Activated B cell treated with CpG ODN at 0.5 μM for 24 hours (primary cell): Measurements from ENCODE around the gene OR10AD1. TPM values are rescaled to one million over a fixed set of nuclear protein-coding genes. Genes with fewer than 3 reads are reported as not detected.
"Not testable (repeated sequence)": the region's sequence is repeated elsewhere in the genome, so short reads cannot be mapped to it uniquely, and the experiment has no call there.

Source experiments
- ATAC-seq: fragments of 200-7000 bp; cut with Tn5 transposase; one replicate; pipeline ENCODE4 v1.10.0; 2021; ENCODE audit warnings: low read depth, mild to moderate bottlenecking, moderate library complexity
- CTCF ChIA-PET: fragments of 350-600 bp; sonication (Branson Sonifier 250); formaldehyde crosslinking; loops from one replicate; lab custom pipeline; 2021; ENCODE audit warnings: antibody characterized with exemption; lab: Charles Lee
- POLR2A ChIA-PET: fragments of 350-600 bp; sonication (Branson Sonifier 250); formaldehyde crosslinking; loops from one replicate; lab custom pipeline; 2021; ENCODE audit warnings: antibody characterized with exemption; lab: Charles Lee
- DNase-seq: peaks from one replicate; pipeline ENCODE4 v3.0.0; 2022
- H3K27ac Mint-ChIP-seq: one replicate; pipeline ENCODE4 v1.8.0; 2020; ENCODE audit warnings: mixed read lengths
- H3K27me3 Mint-ChIP-seq: one replicate; pipeline ENCODE4 v1.8.0; 2021; ENCODE audit warnings: mixed read lengths
- H3K36me3 Mint-ChIP-seq: one replicate; pipeline ENCODE4 v1.8.0; 2021; ENCODE audit warnings: low read depth, mixed read lengths
- H3K4me1 Mint-ChIP-seq: one replicate; pipeline ENCODE4 v1.8.0; 2021; ENCODE audit warnings: mixed read lengths
- H3K4me3 Mint-ChIP-seq: one replicate; pipeline ENCODE4 v1.8.0; 2020; ENCODE audit warnings: mild to moderate bottlenecking, mixed read lengths
- H3K9me3 Mint-ChIP-seq: one replicate; pipeline ENCODE4 v1.8.0; 2020; ENCODE audit warnings: mixed read lengths
- CTCF ChIP-seq: fragments of 200-600 bp; IDR thresholded peaks from one replicate; pipeline ENCODE4 v1.8.0; 2022; ENCODE audit warnings: antibody characterized with exemption, mild to moderate bottlenecking
- intact Hi-C: fragments of 100-400 bp; cut with micrococcal nuclease; formaldehyde crosslinking; loops from one replicate; pipeline ENCODE4 v1.15.1; 2024
- total RNA-seq: library from RNA; stranded (reverse); gene quantifications from 2 replicates; pipeline ENCODE4 v1.2.3, GENCODE V29; 2022

The OR10AD1 gene
- total RNA-seq, 1 donor from 2014 or later, result not detected

- ATAC-seq, result peak; percentile 93
- ChIA-PET CTCF (interaction anchor here (0.6 to 1.5 kb wide), 11 partner anchors 8 to 252 kb away, joined by 3 to 8 read pairs (median 3); partner anchors contain the start of genes CCDC184, PFKM, SENP1 and VDR), POLR2A (interaction anchor here (0.6 to 3.2 kb wide), 16 partner anchors 8 to 1785 kb away, joined by 3 to 61 read pairs (median 5); partner anchors contain the start of genes CCDC184, KANSL2, PFKM and SENP1)
- Mint-ChIP-seq H3K27me3 (peaks cover 2% of the 10 kb centered on the region), H3K9me3 (no peaks in the 10 kb centered on the region), H3K27ac (peak within 1 kb of the TSS; percentile 97), H3K4me1 (peaks cover 26% of the 10 kb centered on the region), H3K4me3 (peak within 1 kb of the TSS; percentile 96), H3K36me3 (peaks cover 17% of the 10 kb centered on the region)
- intact Hi-C loops, result loop anchor here (1.0 to 5.0 kb wide), 9 partner anchors 26 to 560 kb away; partner anchors contain the start of genes CCDC184, CCNT1, PFKM and SENP1
- DNase-seq, result peak; percentile 96
- no peak for TF ChIP-seq CTCF
Observed at GRCh38 chr12:48157018-48157888, 45.8 kb downstream of the OR10AD1 start, which contains the start of gene ASB8. TSS of gene ASB8 (minus strand) at chr12:48157515. CDS start at chr12:48153496, 4,019 bp downstream.

- Mint-ChIP-seq H3K27me3 (no peaks in the 10 kb centered on the region), H3K4me1 (peaks cover 26% of the 10 kb centered on the region), H3K4me3 (peak overlapping the region; percentile 96), H3K27ac (peak overlapping the region; percentile 68), H3K9me3 (no peaks in the 10 kb centered on the region), H3K36me3 (peaks cover 23% of the 10 kb centered on the region)
- CTCF ChIA-PET, result interaction anchor here (1.5 kb wide), 1 partner anchor 27 kb away, joined by 4 read pairs; the partner anchor contains the start of gene CCDC184
- POLR2A ChIA-PET, result interaction anchor here (0.6 to 3.2 kb wide), 12 partner anchors 9 to 1785 kb away, joined by 3 to 61 read pairs (median 5); partner anchors contain the start of genes KANSL2, PFKM, SENP1 and TMEM106C
- no peak for DNase-seq
- no peak for ATAC-seq
- intact Hi-C loops, result loop anchor here (1.0 to 5.0 kb wide), 9 partner anchors 27 to 560 kb away; partner anchors contain the start of genes CCDC184, CCNT1, PFKM and SENP1
- TF ChIP-seq CTCF, result no peak
Observed at GRCh38 chr12:48156652-48157017, 46.5 kb downstream of the OR10AD1 start.

GRCh38 chr12:48155786-48156185 is 47.3 kb downstream of the OR10AD1 start:
- H3K36me3 Mint-ChIP-seq, result peaks cover 29% of the 10 kb centered on the region
- H3K27me3 Mint-ChIP-seq, ATAC-seq, CTCF ChIA-PET, DNase-seq, H3K9me3 Mint-ChIP-seq, H3K27ac Mint-ChIP-seq: not testable (repeated sequence)
- intact Hi-C loops, result loop anchor here (2.0 to 5.0 kb wide), 2 partner anchors 343 to 561 kb away; partner anchors contain the start of gene CCNT1
- POLR2A ChIA-PET, result interaction anchor here (0.9 kb wide), 1 partner anchor 36 kb away, joined by 5 read pairs; the partner anchor contains the start of gene PFKM
- peak overlapping the region; percentile 60 for H3K4me3 Mint-ChIP-seq
- H3K4me1 Mint-ChIP-seq, result peaks cover 26% of the 10 kb centered on the region

Other genes with a start within 250 kb of the OR10AD1 start
- gene TMEM106C, start 239.7 kb downstream of the OR10AD1 start, total RNA-seq, result 24.5 and 31.3 TPM in 2 replicates
- not detected in 2 replicates for gene COL2A1, start 198.8 kb downstream of the OR10AD1 start, total RNA-seq
- 42.8 and 43.2 TPM in 2 replicates for gene SENP1, start 97.2 kb downstream of the OR10AD1 start, total RNA-seq
- gene PFKM, start 83.9 kb downstream of the OR10AD1 start, total RNA-seq, result 44.7 and 49.2 TPM in 2 replicates
- gene ASB8, start 45.8 kb downstream of the OR10AD1 start, total RNA-seq, result 40.0 and 43.6 TPM in 2 replicates
- gene CCDC184, start 19.6 kb downstream of the OR10AD1 start, total RNA-seq, result 0.18 and 0.29 TPM in 2 replicates
- 27.6 and 34.5 TPM in 2 replicates for gene ZNF641, start 147.6 kb upstream of the OR10AD1 start, total RNA-seq